GM18498 (cell line): ENCODE measurements around the gene ST8SIA4.
"Not testable (repeated sequence)": the region's sequence is repeated elsewhere in the genome, so short reads cannot be mapped to it uniquely, and the experiment has no call there.

ENCODE experiments used
- ATAC-seq: cut with Tn5 transposase; IDR thresholded peaks from one replicate; pipeline ENCODE4 v1.9.1; 2021; ENCODE audit warnings: mild to moderate bottlenecking, moderate library complexity; ENCODE audit not compliant: unreplicated experiment

The ST8SIA4 gene

DNA sequence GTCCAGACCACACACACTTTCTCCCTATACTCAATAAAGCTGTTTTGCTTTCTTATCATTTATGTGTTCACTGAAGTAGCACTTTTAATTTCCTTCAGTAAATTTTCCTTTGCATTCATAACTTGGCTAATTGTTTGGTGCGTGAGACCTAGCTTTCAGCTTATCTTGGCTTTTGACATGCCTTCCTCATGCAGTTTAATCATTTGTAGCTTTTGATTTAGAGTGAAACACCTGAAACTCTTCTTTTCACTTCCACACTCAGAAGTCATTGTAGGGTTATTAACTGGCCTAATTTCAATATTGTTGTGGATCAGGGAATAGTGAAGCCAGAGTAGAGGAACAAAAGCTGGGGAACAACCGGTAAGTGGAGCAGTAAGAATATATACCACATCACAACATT lies 114.7 kb downstream of the ST8SIA4 start:
- no peak for ATAC-seq

DNA sequence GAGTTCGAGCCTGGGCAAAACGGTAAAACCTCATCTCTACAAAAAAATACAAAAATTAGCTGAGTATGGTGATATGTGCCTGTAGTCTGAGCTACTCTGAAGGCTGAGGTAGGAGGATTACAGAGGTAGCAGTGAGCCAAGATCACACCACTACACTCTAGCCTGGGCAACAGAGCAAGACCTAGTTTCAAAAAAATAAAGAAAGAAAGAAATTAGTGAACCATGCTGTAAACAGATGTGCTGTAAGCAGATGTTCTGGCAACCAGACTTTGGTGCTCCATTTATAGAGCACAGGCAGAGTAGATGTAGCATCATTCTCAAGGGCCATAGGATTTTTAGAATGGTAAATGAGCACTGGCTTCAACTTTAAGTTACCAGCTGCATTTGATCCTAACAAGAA lies 115.4 kb downstream of the ST8SIA4 start:
- ATAC-seq, result peak; percentile 77

DNA sequence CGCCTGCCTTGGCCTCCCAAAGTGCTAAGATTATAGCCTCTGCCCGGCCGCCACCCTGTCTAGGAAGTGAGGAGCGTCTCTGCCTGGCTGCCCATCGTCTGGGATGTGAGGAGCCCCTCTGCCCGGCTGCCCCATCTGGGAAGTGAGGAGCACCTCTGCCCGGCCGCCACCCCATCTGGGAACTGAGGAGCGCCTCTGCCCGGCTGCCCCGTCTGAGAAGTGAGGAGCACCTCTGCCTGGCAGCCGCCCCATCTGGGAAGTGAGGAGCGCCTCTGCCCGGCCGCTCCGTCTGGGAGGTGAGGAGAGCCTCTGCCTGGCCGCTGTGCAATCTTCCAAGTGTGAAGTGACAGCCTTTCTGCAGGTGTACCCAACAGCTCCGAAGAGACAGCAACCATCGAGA lies 117.5 kb downstream of the ST8SIA4 start:
- not testable (repeated sequence) for ATAC-seq

DNA sequence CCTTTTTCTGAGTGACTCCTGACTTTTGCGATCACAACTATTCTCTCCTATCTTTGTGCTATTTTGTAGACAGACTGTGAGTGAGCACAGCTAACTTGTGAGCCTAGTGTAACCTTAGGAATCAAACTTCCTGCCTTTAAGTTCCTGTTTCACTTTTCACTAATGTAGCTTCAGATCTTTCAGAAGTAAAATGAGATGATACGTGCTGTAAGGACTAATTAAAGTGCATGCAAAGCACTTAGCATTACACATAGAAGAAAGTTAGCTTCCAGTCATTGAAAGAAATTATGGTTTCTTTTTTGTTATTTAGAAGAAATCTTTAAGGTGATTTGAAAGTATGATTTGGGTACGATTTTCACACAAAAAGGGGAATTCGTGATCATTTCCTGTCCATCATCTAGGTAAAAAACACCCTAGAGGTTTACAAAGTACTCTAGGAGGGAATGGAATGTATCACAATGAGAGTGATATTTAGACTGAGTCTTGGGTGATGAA lies 122.7 kb downstream of the ST8SIA4 start:
- peak; percentile 78 for ATAC-seq

DNA sequence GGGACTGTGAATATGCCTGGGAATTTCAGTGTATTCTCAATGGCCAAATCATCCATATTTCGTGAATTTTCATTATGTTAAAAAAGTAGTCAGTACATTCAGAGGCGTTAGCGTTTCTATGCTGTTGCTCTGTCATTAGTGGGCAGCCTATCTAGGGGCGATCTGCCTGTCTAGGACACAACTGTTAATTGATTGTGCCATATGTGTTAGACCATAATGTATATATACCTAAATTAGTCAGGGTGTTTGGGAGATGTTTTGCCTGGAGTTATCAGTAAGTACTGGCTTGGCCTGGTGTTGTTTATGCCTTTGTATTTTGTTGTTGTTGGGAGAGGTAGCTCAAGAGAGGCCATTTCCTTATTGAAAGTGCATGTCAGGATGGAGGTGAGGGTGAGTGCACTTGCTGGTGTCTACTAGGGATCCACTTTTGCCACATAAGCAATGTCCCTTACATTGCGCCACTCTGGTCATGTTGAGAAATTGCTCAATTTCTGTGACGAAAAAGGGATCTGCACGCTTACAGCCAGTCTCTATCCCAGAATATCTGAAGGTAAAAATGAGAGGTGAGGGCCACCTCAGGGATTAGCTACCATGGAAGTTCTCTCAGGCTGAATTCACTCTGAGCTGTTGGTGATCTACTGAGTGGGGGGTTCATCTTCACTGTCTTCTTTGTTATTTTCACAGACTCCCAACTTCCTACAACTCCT lies 123.3 kb downstream of the ST8SIA4 start:
- peak; percentile 57 for ATAC-seq

DNA sequence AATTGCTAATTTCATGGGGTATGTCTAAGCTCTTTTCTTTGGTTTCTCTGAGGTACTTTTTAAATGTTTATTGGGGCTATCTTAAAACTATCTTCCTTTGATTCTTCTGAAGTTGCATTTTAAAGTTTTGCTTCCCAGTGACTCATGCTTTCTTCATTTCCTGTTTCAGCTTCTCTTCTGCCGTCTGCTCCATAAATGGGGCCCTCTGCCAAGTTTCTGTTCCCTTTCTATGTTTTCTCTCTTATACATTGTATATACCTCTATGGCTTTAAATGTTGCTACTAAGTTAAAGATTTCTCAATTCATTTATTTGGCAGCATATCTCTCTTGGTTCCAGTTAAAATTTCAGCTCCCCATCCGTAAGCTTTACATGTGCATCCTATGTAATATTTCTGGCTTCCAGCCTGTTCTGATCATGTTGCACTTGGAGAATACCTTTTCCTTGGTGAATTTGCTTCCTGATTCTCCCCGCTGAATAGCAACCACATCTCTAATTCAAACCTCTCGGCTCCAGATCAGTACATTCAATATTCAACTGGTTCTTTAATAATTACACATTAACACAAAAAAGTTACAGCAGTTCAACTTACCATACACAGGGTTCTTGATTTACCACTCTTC lies 125.3 kb downstream of the ST8SIA4 start:
- ATAC-seq, result peak; percentile 78

DNA sequence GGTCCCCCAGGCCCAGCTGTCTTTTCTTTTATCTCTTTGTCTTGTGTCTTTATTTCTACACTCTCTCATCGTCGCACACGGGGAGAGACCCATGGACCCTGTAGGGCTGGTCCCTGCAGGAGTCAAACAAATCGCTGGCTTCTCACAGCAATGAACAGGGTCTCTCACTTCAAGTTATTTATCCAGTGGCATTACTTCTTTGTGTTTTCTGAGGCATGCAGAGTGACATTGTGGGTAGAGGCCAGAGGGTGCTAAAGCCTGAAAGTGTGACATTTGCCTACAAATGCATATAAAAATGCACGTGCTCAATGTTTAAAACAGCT lies 127.6 kb downstream of the ST8SIA4 start:
- no peak for ATAC-seq

DNA sequence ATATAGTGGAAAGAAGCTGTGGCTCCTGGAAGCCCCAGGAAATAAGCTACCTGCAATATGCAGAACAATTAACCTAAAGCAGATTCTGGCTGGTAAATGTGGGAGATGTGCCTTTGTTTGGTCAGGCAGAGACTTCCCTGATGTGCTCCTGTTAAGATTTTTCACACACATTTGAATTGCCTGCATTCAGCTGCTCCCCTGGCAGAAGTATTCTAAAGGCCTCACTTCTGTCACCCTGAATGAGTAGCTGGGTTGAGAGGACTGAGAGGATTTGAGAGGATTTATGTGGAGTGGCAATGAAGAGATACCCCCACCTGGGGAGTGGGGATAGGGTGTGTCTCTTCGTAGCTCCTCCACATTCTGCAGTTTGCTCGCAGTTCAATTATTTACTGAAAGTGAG lies 130.5 kb downstream of the ST8SIA4 start:
- no peak for ATAC-seq

DNA sequence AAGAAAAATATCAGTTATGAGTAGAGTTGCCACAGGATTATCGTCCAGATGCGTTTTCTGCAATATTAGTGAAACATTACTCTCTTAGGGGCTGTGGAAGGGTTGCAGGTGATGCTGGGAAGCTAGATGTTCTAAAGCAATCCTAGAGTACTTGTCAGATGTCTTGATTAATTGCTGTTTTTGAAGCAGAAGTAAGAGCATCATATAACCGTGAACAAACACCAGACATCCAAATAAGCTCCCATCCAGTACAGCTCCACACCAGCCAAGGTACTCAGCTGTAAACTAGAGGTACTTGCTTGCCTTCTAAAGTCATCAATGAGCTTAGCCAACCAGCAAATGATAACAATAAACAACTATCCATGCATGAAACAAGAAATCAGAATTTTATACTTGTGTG lies 131.1 kb downstream of the ST8SIA4 start:
- ATAC-seq, result no peak

DNA sequence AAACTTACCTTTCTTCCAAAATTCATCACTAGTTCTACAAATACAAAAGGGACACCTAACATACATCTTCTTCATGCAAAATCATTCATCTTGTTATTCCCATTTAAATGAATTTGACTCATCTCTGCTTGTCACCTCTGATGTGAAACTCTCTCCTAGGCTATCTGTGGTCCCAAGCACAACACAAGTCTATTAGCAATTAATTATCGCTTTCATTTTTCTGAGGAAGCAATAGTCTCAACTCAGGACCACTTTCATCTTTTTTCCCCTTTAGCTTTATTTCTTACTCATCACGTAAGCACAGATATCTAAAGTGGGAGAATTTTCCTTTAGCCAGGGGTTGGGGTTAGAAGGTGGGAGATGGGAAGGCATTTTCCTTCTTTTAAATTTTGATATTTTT lies 131.9 kb downstream of the ST8SIA4 start:
- ATAC-seq, result no peak

DNA sequence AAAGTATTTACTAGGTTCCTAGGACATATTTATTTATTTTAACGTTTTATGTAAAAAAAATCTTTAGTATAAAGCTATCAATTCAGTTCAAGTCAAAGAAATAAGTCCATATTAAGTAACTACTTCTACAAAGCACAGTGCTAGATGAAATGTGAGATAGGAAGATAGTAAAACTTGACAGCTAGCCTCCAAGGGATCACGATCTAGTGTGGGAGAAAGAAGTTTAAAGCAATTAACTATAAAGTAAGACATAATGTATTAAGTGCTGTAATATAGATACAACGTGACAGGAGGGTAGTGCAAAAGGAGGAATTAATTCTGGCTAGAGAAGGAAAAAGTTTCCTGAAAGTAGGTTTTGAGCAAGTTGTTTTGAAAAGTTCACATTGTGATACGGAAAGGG lies 134.9 kb downstream of the ST8SIA4 start:
- ATAC-seq, result no peak

DNA sequence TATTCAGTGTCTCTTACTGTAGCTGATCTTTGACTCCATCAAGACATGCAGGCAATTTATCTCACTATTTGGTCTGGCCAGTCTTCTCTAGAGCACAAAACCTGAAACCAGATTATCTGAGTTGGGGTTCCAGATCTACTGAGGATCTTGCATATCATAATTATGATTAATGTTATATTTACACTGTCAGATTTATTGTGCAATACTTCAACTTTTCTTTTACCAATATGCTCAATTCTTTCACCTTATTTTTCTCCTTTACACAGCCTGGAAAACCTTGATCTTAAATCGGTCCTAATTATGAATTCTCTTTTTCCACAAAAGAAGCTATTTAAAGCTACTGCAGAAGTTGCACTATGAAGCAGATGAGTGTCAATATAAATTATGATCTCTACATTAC lies 140.1 kb downstream of the ST8SIA4 start:
- no peak for ATAC-seq

DNA sequence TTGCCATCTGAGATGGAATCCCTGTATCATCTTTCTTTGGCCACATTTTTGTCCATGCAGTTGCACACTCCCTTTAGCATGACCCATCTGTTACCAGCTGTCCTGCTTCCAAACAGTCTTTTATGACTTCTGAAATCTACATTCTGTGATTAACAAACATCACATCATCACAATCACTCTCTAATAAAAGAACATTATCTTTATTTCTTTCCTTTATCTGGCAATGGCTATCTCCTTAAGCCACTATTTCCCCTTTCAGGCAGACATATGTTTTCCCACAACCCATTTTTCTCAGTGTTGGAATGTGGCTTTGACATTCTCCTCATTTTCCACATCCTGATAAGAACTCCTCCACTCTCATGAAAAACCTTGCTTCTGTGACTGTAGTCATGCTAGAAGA lies 141.0 kb downstream of the ST8SIA4 start:
- ATAC-seq, result no peak

DNA sequence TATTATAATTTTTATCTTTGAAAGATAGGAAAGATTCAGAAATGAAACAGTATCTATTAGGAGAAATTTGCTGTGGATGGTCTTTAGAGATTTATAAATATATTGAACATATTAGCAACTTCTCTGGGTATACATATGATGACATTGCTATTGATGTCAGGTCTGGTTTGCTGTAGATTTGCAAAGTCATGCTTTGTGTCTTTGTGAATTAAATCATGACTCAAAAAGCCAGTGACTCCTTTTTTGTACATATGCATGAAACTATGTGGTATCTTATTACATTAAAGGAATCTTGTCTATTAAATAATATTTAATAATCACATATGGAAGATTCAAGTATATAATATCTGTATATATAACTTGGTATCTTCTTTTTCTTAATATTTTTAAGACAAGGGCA lies 141.9 kb downstream of the ST8SIA4 start:
- ATAC-seq, result no peak

DNA sequence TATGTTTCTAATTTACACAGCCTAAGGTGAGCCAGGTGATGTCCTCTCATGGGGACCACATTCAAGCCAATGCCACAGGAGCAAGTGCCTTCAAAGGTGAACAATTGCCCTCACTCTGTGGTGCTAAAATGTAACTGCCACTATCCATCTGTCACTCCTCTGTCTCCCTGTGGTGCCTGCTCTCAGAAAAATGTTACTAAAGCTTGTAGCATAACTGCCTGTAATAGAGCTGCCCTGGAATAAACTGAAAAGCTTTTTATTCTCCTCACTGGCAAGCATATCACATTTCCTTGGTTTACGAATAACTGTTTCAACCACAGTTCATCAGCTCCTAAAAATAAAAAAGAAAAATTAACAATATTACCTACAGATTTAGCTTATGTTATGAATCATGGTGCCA lies 142.4 kb downstream of the ST8SIA4 start:
- ATAC-seq, result no peak

DNA sequence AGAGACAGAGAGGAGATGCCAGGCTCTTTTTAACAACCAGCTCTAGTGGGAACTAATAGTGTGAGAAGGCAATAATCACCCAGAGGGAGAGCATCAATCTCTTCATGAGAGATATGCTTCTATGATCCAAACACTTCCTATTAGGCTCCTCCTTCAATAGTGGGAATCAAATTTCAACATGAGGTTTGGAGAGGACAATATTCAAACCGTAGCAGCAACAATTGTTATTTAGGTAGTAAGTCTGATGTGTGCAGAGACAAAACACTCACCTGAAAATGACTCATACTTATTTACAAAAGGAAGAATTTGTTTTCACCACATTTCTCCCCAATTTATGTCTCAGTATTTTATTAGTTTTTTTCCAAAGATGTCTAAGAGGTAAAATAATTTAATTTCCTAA lies 144.3 kb downstream of the ST8SIA4 start:
- no peak for ATAC-seq

DNA sequence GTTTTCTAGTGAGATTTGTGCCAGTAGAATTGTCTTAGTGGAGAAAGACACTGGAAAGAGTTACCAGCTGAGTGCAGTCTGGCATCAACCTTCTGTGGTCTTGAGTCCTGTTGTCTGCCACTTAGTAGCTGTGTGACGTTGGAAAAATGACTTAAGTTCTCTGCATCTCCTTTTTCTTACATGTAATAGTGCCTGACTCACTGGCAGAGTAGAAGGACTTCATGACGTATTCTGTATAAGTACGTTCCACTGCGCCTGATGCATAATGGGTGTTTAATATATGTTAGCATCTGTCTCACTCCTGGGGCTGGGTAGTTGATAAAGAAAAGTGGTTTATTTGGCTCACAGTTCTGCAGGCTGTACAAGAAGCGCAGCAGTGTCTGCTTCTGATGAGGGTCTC lies 144.8 kb downstream of the ST8SIA4 start:
- ATAC-seq, result no peak

DNA sequence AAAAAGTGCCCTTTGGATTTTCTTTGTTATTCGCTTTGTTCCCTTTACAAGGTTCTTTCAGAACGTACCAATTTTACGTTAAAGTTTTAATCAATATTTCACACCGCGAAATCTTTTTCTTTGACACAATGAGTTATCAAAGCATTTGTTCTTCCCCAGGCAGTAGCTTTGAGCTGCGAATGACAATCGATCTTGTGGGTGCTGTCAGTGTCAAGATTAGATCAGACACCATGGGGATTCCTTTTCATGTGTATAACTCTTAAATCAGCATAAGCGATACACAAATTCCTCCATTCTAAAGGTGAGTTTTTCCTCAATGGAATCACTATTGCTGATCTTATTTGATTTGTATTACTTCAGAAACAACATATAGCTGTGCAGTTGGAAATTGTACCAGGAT lies 145.5 kb downstream of the ST8SIA4 start:
- no peak for ATAC-seq
